ENCODE data around the gene LRRC56.

The LRRC56 gene

DNA sequence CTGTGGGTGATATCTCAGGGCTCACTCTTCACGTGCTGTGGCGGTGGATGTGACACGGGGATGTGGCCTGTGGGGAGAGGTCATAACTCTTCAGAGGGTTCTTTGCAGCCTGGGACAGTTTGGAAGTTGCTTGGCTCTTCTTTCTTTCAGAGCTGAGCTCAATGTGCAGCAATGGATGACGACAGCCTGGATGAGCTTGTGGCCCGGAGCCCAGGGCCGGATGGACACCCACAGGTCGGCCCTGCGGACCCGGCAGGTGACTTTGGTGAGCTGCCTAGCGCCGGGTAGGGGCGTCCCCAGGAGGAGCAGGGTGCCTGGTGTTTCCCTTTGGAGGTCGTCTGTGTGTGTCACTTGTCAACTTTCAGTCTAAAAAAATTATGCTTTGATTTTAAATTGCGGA is 44.0 kb downstream of the LRRC56 start:
- H3K4me3 ChIP-seq (replicated peaks; ENCODE audit: insufficient read depth, low read length), result no peak overlapping the region
- no peaks in the 10 kb centered on the region for H3K27me3 ChIP-seq (ENCODE audit: insufficient read depth, poor library complexity, severe bottlenecking)
- TF ChIP-seq POLR2AphosphoS5 (IDR thresholded peaks at IDR 0.05; ENCODE audit: low read depth), result no peak
- TF ChIP-seq REST (IDR thresholded peaks at IDR 0.05; ENCODE audit: insufficient replicate concordance, low read depth), result no peak
- TF ChIP-seq, protein P1, sequence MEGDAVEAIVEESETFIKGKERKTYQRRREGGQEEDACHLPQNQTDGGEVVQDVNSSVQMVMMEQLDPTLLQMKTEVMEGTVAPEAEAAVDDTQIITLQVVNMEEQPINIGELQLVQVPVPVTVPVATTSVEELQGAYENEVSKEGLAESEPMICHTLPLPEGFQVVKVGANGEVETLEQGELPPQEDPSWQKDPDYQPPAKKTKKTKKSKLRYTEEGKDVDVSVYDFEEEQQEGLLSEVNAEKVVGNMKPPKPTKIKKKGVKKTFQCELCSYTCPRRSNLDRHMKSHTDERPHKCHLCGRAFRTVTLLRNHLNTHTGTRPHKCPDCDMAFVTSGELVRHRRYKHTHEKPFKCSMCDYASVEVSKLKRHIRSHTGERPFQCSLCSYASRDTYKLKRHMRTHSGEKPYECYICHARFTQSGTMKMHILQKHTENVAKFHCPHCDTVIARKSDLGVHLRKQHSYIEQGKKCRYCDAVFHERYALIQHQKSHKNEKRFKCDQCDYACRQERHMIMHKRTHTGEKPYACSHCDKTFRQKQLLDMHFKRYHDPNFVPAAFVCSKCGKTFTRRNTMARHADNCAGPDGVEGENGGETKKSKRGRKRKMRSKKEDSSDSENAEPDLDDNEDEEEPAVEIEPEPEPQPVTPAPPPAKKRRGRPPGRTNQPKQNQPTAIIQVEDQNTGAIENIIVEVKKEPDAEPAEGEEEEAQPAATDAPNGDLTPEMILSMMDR (IDR thresholded peaks at IDR 0.05; ENCODE audit: insufficient read depth, low read length), result no peak
- no peak for TF ChIP-seq GABPA (IDR thresholded peaks at IDR 0.05; ENCODE audit: low read depth)
- TF ChIP-seq SPI1 (IDR thresholded peaks at IDR 0.05; ENCODE audit: borderline replicate concordance, low read depth), result no peak
- H3K27ac ChIP-seq (replicated peaks), result no peak overlapping the region
- no peak for DNase-seq (ENCODE audit: low read depth in 1 of 2, low spot score in 1 of 2)

DNA sequence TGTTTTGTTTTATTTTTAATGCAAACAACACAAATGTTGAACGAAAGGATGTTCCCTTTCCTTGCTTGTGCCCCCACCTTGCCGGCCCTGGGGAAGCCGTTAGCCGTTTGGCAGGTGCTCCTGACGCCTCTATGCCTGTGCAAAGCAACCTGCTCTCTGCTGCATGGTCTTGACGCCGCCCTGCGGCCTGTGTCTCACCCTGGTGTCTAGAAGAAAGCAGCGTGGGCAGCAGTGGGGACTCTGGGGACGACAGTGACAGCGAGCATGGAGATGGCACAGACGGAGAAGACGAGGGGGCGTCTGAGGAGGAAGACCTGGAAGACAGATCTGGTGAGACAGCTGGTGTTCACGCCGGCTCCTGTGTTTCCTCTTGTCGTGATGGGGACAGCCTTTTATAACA is 44.4 kb downstream of the LRRC56 start:
- no peaks in the 10 kb centered on the region for H3K27me3 ChIP-seq (ENCODE audit: insufficient read depth, poor library complexity, severe bottlenecking)
- no peak for DNase-seq (ENCODE audit: low read depth in 1 of 2, low spot score in 1 of 2)
- H3K4me3 ChIP-seq (replicated peaks; ENCODE audit: insufficient read depth, low read length), result no peak overlapping the region
- H3K27ac ChIP-seq (replicated peaks), result no peak overlapping the region
- TF ChIP-seq REST (IDR thresholded peaks at IDR 0.05; ENCODE audit: insufficient replicate concordance, low read depth) (no peak), POLR2AphosphoS5 (IDR thresholded peaks at IDR 0.05; ENCODE audit: low read depth) (no peak), SPI1 (IDR thresholded peaks at IDR 0.05; ENCODE audit: borderline replicate concordance, low read depth) (no peak), GABPA (IDR thresholded peaks at IDR 0.05; ENCODE audit: low read depth) (no peak)
- TF ChIP-seq, protein P1 (IDR thresholded peaks at IDR 0.05; ENCODE audit: insufficient read depth, low read length), result no peak

- no peak for TF ChIP-seq REST (IDR thresholded peaks at IDR 0.05; ENCODE audit: insufficient replicate concordance, low read depth)
- no peak for TF ChIP-seq POLR2AphosphoS5 (IDR thresholded peaks at IDR 0.05; ENCODE audit: low read depth)
- TF ChIP-seq, protein P1 (IDR thresholded peaks at IDR 0.05; ENCODE audit: insufficient read depth, low read length), result no peak
- no peak for TF ChIP-seq GABPA (IDR thresholded peaks at IDR 0.05; ENCODE audit: low read depth)
- TF ChIP-seq SPI1 (IDR thresholded peaks at IDR 0.05; ENCODE audit: borderline replicate concordance, low read depth), result no peak
Observed at GRCh38 chr11:584287-584686, 47.0 kb downstream of the LRRC56 start.

More at GRCh38 chr11:584287-584686, 47.0 kb downstream of the LRRC56 start:
- no peak overlapping the region for H3K4me3 ChIP-seq (replicated peaks; ENCODE audit: insufficient read depth, low read length)
- H3K27ac ChIP-seq (replicated peaks), result no peak overlapping the region
- no peaks in the 10 kb centered on the region for H3K27me3 ChIP-seq (ENCODE audit: insufficient read depth, poor library complexity, severe bottlenecking)
- DNase-seq (ENCODE audit: low read depth in 1 of 2, low spot score in 1 of 2), result no peak

All from HL-60 (cell line).